Occipital lobe (tissue), 2 donors: Measurements from ENCODE around the gene LELP1. TPM values are rescaled to one million over a fixed set of nuclear protein-coding genes. Genes with fewer than 3 reads are reported as not detected.
"Not testable (repeated sequence)": the region's sequence is repeated elsewhere in the genome, so short reads cannot be mapped to it uniquely, and the experiment has no call there.

Experiments used
- DNase-seq: peaks from one replicate; lab custom pipeline; 2025; lab: John Stamatoyannopoulos, UW
- total RNA-seq: library from RNA; depleted of rRNA; stranded (reverse); fragments of >200 nt; gene quantifications from one replicate; pipeline ENCODE4 v1.2.3, GENCODE V29; 2014

The LELP1 gene
- total RNA-seq: not detected

- no peak for DNase-seq
Observed at GRCh38 chr1:153203130-153203529, at the start of gene LELP1. Gene LELP1, plus strand, starts transcription at chr1:153203430. Its CDS starts 1,278 bp downstream, at chr1:153204708.

- no peak for DNase-seq
Observed at GRCh38 chr1:153155541-153155940, 47.7 kb upstream of the LELP1 start.

- DNase-seq: no peak
Observed at GRCh38 chr1:153168686-153169085, 34.5 kb upstream of the LELP1 start.

GRCh38 chr1:153174624-153175023 lies 28.6 kb upstream of the LELP1 start:
- no peak for DNase-seq

GRCh38 chr1:153178922-153179321 lies 24.3 kb upstream of the LELP1 start:
- DNase-seq: no peak

GRCh38 chr1:153180556-153180955 lies 22.7 kb upstream of the LELP1 start:
- DNase-seq: no peak

- DNase-seq: not testable (repeated sequence)
Observed at GRCh38 chr1:153188301-153188700, 14.9 kb upstream of the LELP1 start.

- DNase-seq: no peak
Observed at GRCh38 chr1:153190373-153190772, 12.9 kb upstream of the LELP1 start.

- DNase-seq: no peak
Observed at GRCh38 chr1:153192697-153193096, 10.5 kb upstream of the LELP1 start.

- no peak for DNase-seq
Observed at GRCh38 chr1:153194331-153195050, 8.7 kb upstream of the LELP1 start.

GRCh38 chr1:153195216-153195615 lies 8.0 kb upstream of the LELP1 start:
- no peak for DNase-seq

- no peak for DNase-seq
Observed at GRCh38 chr1:153202006-153202405, 1.2 kb upstream of the LELP1 start.

GRCh38 chr1:153206631-153207030 lies 3.4 kb downstream of the LELP1 start:
- DNase-seq: no peak

- no peak for DNase-seq
Observed at GRCh38 chr1:153210206-153210605, 7.0 kb downstream of the LELP1 start.

GRCh38 chr1:153212201-153212600 lies 9.0 kb downstream of the LELP1 start:
- DNase-seq: no peak

- no peak for DNase-seq
Observed at GRCh38 chr1:153213519-153213918, 10.3 kb downstream of the LELP1 start.

GRCh38 chr1:153217212-153217611 lies 14.0 kb downstream of the LELP1 start, which contains the start of gene PRR9:
Gene PRR9, plus strand, starts transcription at chr1:153217584. Its CDS starts 561 bp downstream, at chr1:153218145.
- no peak for DNase-seq

- no peak for DNase-seq
Observed at GRCh38 chr1:153217744-153218416, 14.7 kb downstream of the LELP1 start.

GRCh38 chr1:153220606-153221303 lies 17.5 kb downstream of the LELP1 start:
- DNase-seq: no peak

GRCh38 chr1:153223040-153223891 lies 20.0 kb downstream of the LELP1 start:
- peak; percentile 58 for DNase-seq

- DNase-seq: no peak
Observed at GRCh38 chr1:153227810-153228209, 24.6 kb downstream of the LELP1 start.
